ENCODE data around the gene MEGF10.
"Not testable (repeated sequence)": the region's sequence is repeated elsewhere in the genome, so short reads cannot be mapped to it uniquely, and the experiment has no call there.

The MEGF10 gene

DNA sequence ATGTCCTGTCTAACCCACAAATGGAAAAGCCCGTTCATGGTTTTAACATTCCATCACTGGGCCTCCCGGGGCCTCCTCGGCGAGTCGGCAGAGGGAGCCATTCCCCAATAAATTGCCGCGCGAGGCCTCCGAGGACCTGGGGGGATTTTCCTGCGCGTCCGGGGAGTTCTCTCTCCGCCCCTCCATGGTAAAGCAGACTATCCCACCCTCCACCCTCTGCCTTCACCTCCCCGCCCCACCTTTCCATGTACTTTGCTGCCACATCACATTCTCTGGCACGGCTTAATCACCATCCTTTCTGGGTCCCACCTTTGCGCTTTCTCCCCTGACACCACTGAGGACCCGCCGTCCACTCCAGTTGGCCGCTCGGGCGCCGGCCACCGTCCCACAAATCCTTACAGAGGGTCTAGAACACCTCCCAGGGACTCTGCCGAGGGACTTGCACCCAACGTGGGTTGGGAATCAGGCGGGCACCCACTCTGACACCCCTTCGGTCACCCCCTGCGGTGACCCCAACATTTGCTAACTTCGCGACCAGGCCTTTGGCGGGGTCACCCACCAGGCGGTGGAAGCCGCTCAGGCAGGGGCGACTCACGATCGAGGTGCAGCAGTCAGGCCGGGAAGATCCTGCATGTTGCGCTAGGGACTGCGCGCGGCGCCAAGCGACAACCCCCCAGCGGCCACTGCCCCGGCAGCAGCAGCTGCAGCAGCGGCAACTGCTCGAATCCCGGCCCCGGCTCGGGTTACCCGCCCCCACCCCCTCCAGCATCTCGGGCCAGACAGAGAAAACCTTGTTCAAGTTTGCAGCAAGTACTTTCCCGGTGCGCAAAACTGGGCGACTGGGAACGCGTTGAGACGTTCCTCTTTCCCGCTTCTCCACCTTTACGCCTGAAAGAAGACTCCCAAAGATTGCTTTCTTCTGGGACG lies at the start of gene MEGF10:
TSS of gene MEGF10 (plus strand) at position 778 of the 927 bp plus-strand sequence. CDS start 40,513 bp downstream, outside the sequence.
- peak; percentile 80 for DNase-seq (ENCODE audit: extremely low spot score)
- CTCF ChIA-PET, result interaction anchor here (1.5 kb wide), 1 partner anchor 26 kb away, joined by 4 read pairs; no protein-coding TSS in a partner anchor

DNA sequence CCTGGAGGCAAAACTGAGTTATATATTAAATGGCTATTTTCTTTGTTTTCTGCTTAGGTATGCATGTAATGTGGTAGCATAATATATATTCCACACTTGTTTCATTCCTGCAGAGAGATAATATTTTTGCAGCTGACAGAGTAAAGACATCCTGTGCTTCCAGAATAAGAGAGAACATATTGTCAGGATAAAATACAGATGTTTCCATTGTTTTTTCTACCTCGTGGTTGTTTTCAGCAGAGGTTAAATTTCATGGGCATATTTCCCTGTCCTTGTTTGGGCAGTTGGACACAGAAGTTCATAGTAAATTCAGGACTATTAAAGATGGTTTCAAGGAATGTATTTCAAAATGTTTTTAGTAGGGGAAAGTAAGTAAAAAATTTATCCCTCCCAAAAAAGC lies 47.6 kb upstream of the MEGF10 start:
- no peak for DNase-seq (ENCODE audit: extremely low spot score)
- ChIA-PET CTCF (no interaction called here), POLR2A (no interaction called here)
- TF ChIP-seq ARNT (IDR thresholded peaks at IDR 0.05) (no peak), ZNF384 (IDR thresholded peaks at IDR 0.05) (no peak), TARDBP (IDR thresholded peaks at IDR 0.05) (no peak), LEF1 (IDR thresholded peaks at IDR 0.05; ENCODE audit: borderline replicate concordance) (no peak), CTBP1 (IDR thresholded peaks at IDR 0.05; ENCODE audit: borderline replicate concordance) (no peak), FOXM1 (IDR thresholded peaks at IDR 0.05; ENCODE audit: borderline replicate concordance) (no peak), BHLHE40 (IDR thresholded peaks at IDR 0.05; ENCODE audit: borderline replicate concordance) (no peak), L3MBTL2 (conservative IDR thresholded peaks at IDR 0.05) (no peak), HDGF (IDR thresholded peaks at IDR 0.05; ENCODE audit: borderline replicate concordance) (no peak), FOXA1 (IDR thresholded peaks at IDR 0.05) (no peak), FOXK2 (IDR thresholded peaks at IDR 0.05) (no peak), SP1 (IDR thresholded peaks at IDR 0.05) (no peak), NFRKB (IDR thresholded peaks at IDR 0.05) (no peak), ELF4 (IDR thresholded peaks at IDR 0.05) (no peak), SUZ12 (IDR thresholded peaks at IDR 0.05) (no peak)
- TF ChIP-seq, protein P1, sequence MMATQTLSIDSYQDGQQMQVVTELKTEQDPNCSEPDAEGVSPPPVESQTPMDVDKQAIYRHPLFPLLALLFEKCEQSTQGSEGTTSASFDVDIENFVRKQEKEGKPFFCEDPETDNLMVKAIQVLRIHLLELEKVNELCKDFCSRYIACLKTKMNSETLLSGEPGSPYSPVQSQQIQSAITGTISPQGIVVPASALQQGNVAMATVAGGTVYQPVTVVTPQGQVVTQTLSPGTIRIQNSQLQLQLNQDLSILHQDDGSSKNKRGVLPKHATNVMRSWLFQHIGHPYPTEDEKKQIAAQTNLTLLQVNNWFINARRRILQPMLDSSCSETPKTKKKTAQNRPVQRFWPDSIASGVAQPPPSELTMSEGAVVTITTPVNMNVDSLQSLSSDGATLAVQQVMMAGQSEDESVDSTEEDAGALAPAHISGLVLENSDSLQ (IDR thresholded peaks at IDR 0.05), result no peak

More for the DNA sequence above, at the start of gene MEGF10:
- POLR2A ChIA-PET, result no interaction called here
- TF ChIP-seq TARDBP (IDR thresholded peaks at IDR 0.05), result no peak
- TF ChIP-seq L3MBTL2 (conservative IDR thresholded peaks at IDR 0.05), result 0 out of 2 replicates have a peak, but pooled peaks have one; percentile 40
- TF ChIP-seq FOXK2 (IDR thresholded peaks at IDR 0.05), result no peak

DNA sequence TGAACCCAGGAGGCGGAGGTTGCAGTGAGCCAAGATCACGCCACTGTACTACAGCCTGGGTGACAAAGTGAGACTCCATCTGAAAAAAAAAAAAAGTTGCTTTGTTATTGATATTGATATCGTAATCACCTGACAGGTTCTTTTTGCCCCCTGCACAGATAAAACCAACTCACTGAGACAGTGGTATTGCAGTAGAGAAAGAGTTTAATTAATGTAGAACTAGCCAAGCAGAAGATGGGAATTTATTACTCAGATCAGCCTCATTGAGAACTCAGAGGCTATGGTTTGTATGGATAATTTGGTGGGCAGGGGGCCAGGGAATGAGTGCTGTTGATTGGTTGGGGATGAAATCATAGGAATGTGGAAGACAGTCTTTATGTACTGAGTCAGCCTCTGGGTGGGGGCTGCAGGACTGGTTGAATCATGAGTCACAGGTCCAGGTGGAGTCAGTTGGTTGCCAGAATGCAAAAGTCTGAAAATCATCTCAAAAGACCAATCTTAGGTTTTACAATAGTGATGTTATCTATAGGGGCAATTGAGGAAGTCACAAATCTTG lies 35.8 kb upstream of the MEGF10 start:
- TF ChIP-seq BHLHE40 (IDR thresholded peaks at IDR 0.05; ENCODE audit: borderline replicate concordance) (no peak), SP1 (IDR thresholded peaks at IDR 0.05) (no peak), NFRKB (IDR thresholded peaks at IDR 0.05) (no peak), ARNT (IDR thresholded peaks at IDR 0.05) (no peak), L3MBTL2 (conservative IDR thresholded peaks at IDR 0.05) (no peak), CTBP1 (IDR thresholded peaks at IDR 0.05; ENCODE audit: borderline replicate concordance) (no peak), TARDBP (IDR thresholded peaks at IDR 0.05) (no peak), FOXA1 (IDR thresholded peaks at IDR 0.05) (no peak), FOXK2 (IDR thresholded peaks at IDR 0.05) (no peak), HDGF (IDR thresholded peaks at IDR 0.05; ENCODE audit: borderline replicate concordance) (no peak), ZNF384 (IDR thresholded peaks at IDR 0.05) (no peak), SUZ12 (IDR thresholded peaks at IDR 0.05) (no peak), LEF1 (IDR thresholded peaks at IDR 0.05; ENCODE audit: borderline replicate concordance) (no peak), ELF4 (IDR thresholded peaks at IDR 0.05) (no peak), FOXM1 (IDR thresholded peaks at IDR 0.05; ENCODE audit: borderline replicate concordance) (no peak)
- TF ChIP-seq, protein P1 (IDR thresholded peaks at IDR 0.05), result no peak
- ChIA-PET CTCF (no interaction called here), POLR2A (no interaction called here)
- DNase-seq (ENCODE audit: extremely low spot score), result no peak

DNA sequence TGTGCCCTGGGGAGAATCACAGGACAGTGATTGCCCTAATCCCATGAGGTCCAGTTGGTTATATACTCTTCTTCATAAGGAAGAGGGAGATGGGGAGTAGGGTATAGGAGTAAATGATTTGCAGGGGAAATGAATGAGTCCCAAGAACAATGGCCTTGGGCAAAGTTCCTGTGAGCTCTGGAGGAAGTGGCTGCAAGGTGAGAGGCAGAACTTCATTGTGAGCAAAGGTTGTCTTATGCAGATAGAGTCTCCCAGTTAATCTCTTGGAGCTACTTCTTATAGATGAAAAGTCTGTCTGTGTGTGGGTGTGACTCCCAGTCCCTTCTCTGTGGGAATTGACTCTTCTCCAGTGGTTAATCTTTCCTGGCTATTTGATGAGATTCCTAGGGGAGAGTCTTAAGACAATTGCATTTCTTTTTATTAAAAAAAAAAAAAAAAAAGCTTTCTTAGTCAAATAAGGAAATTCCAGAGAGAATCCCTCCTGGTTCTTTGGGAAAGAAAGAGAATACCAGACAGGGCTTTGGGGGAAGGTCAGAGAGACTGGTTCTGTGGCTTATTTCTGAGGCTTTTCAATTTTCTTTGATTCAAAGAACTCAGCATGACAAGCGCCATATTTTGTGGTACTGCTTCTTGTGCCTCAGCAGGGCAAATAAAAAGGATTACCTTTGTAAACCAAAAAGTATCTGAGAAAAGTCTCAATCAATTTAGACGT lies 33.6 kb upstream of the MEGF10 start:
- TF ChIP-seq L3MBTL2 (conservative IDR thresholded peaks at IDR 0.05) (no peak), SUZ12 (IDR thresholded peaks at IDR 0.05) (no peak), NFRKB (IDR thresholded peaks at IDR 0.05) (no peak), FOXM1 (IDR thresholded peaks at IDR 0.05; ENCODE audit: borderline replicate concordance) (no peak), FOXK2 (IDR thresholded peaks at IDR 0.05) (no peak), BHLHE40 (IDR thresholded peaks at IDR 0.05; ENCODE audit: borderline replicate concordance) (no peak), ELF4 (IDR thresholded peaks at IDR 0.05) (no peak), ZNF384 (IDR thresholded peaks at IDR 0.05) (no peak), HDGF (IDR thresholded peaks at IDR 0.05; ENCODE audit: borderline replicate concordance) (no peak), FOXA1 (IDR thresholded peaks at IDR 0.05) (no peak), ARNT (IDR thresholded peaks at IDR 0.05) (no peak), CTBP1 (IDR thresholded peaks at IDR 0.05; ENCODE audit: borderline replicate concordance) (no peak), TARDBP (IDR thresholded peaks at IDR 0.05) (no peak), LEF1 (IDR thresholded peaks at IDR 0.05; ENCODE audit: borderline replicate concordance) (no peak), SP1 (IDR thresholded peaks at IDR 0.05) (no peak)
- TF ChIP-seq, protein P1 (IDR thresholded peaks at IDR 0.05), result no peak
- no peak for DNase-seq (ENCODE audit: extremely low spot score)
- POLR2A ChIA-PET, result no interaction called here
- CTCF ChIA-PET, result no interaction called here

DNA sequence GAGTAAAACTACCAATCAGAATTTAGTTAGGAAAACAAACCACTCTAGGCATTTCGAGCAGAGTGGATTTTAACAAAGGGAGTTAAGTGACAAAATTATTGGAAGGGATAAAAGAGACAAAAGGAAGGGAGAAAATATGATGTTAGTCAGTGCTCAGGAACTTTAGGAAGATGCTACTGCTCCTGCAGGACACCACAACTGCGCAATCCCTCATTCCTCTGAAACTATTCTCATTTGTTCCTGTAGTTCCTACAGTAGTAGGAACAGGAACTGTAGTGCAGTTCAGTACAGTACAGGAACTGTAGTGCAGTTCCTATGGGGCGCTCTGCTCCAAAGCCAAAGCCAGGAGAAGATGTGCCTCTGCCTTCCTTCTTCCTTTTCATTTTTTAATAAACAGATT lies 29.9 kb upstream of the MEGF10 start:
- TF ChIP-seq CTBP1 (IDR thresholded peaks at IDR 0.05; ENCODE audit: borderline replicate concordance) (no peak), FOXM1 (IDR thresholded peaks at IDR 0.05; ENCODE audit: borderline replicate concordance) (no peak), TARDBP (IDR thresholded peaks at IDR 0.05) (no peak), SUZ12 (IDR thresholded peaks at IDR 0.05) (no peak), LEF1 (IDR thresholded peaks at IDR 0.05; ENCODE audit: borderline replicate concordance) (no peak), SP1 (IDR thresholded peaks at IDR 0.05) (no peak), FOXA1 (IDR thresholded peaks at IDR 0.05) (no peak), ZNF384 (IDR thresholded peaks at IDR 0.05) (no peak), ARNT (IDR thresholded peaks at IDR 0.05) (no peak)
- DNase-seq (ENCODE audit: extremely low spot score), result no peak
- POLR2A ChIA-PET, result no interaction called here
- CTCF ChIA-PET, result no interaction called here

DNA sequence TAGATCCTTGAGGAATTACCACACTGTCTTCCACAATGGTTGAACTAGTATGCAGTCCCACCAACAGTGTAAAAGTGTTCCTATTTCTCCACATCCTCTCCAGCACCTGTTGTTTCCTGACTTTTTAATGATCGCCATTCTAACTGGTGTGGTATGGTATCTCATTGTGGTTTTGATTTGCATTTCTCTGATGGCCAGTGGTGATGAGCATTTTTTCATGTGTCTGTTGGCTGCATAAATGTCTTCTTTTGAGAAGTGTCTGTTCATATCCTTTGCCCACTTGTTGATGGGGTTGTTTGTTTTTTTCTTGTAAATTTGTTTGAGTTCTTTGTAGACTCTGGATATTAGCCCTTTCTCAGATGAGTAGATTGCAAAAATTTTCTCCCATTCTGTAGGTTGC lies 25.1 kb upstream of the MEGF10 start:
- DNase-seq (ENCODE audit: extremely low spot score); CTCF ChIA-PET; POLR2A ChIA-PET: not testable (repeated sequence)

DNA sequence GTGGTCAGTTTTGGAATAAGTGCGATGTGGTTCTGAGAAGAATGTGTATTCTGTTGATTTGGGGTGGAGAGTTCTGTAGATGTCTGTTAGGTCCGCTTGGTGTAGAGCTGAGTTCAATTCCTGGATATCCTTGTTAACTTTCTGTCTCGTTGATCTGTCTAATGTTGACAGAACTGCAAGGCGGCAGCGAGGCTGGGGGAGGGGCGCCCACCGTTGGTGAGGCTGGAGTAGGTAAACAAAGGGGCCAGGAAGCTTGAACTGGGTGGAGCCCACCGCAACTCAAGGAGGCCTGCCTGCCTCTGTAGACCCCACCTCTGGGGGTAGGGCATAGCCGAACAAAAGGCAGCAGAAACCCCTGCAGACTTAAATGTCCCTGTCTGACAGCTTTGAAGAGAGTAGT lies 22.3 kb upstream of the MEGF10 start:
- POLR2A ChIA-PET; CTCF ChIA-PET; DNase-seq (ENCODE audit: extremely low spot score): not testable (repeated sequence)

DNA sequence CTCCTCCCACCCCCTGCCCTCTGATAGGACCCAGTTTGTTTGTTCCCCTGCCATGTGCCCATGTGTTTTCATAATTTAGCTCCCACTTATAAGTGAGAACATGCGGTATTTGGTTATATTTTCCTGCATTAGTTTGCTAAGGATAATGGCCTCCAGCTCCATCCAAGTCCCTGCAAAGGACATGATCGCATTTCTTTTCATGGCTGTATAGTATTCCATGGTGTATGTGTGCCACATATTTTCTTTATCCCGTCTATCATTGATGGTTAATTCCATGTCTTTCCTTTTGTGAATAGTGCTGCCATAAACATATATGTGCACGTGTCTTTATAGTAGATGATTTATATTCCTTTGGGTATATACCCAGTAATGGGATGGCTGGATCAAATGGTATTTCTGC lies 19.9 kb upstream of the MEGF10 start:
- DNase-seq (ENCODE audit: extremely low spot score); CTCF ChIA-PET; POLR2A ChIA-PET: not testable (repeated sequence)

All from HEK293T (cell line).